ENCODE data around the gene SFXN1. TPM values are rescaled to one million over a fixed set of nuclear protein-coding genes. Genes with fewer than 3 reads are reported as not detected.

Gene SFXN1
- total RNA-seq, 1 experiment from 2014 or later = 88.3 TPM

DNA sequence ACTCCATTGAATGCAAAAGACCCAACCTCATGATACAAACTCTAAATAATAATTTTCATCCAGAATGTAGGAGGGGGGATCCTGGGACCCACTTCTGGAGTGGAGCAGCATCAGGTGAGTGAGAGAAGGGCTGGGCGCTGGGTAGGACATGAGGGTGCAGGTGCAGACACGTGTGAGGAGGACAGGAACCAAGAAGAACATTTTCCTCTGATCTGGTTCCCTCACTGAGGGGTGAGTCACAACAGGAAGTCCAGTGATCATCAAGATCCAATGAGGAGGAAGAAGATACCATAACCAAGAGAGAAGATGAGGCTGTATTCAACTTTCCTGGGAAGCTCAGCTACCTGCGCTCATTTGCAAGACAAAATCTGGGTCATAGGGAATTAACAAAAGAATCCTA is 57.4 kb downstream of the SFXN1 start:
- no peaks in the 10 kb centered on the region for H3K36me3 ChIP-seq (ENCODE audit: control insufficient read depth, insufficient read depth, low read length)
- in situ Hi-C loops (cut with HindIII; ENCODE audit: low pct_unique_long_range_greater_than_20kb, low sequenced_read_pairs) (no loop called here), intact Hi-C loops (cut with micrococcal nuclease; ENCODE audit: unreplicated experiment) (loop anchor here (2.0 kb wide), 1 partner anchor 183 kb away; no protein-coding TSS in a partner anchor)
- H3K4me3 ChIP-seq (ENCODE audit: low read depth in 2 of 2, low read length in 2 of 2) = no peak overlapping the region
- H3K4me1 ChIP-seq (ENCODE audit: control insufficient read depth, insufficient read depth, low read length) = no peaks in the 10 kb centered on the region
- no peak for DNase-seq (ENCODE audit: low read depth, low spot score)
- POLR2A ChIA-PET = no interaction called here
- no peaks in the 10 kb centered on the region for H3K9me3 ChIP-seq (ENCODE audit: control insufficient read depth, insufficient read depth, low read depth, low read length)
- no peak overlapping the region for H3K27ac ChIP-seq (ENCODE audit: low read length)
- no peak for ATAC-seq
- CTCF ChIA-PET = interaction anchor here (0.7 kb wide), 1 partner anchor 106 kb away, joined by 5 read pairs; no protein-coding TSS in a partner anchor
- no TSS peak for BruUV-seq (replicated peaks)
- no peaks in the 10 kb centered on the region for H3K27me3 ChIP-seq (ENCODE audit: control insufficient read depth, insufficient read depth, low read length)
- TF ChIP-seq POLR2AphosphoS5 (IDR thresholded peaks at IDR 0.05; ENCODE audit: low read depth, low read length) (no peak), REST (IDR thresholded peaks at IDR 0.05; ENCODE audit: insufficient read depth in 1 of 2, low read depth in 2 of 2, low read length in 1 of 2) (no peak), TCF7L2 (IDR thresholded peaks at IDR 0.05; ENCODE audit: low read depth, low read length) (no peak), SIN3A (IDR thresholded peaks at IDR 0.05; ENCODE audit: borderline replicate concordance, insufficient read depth, low read depth, low read length) (no peak)
- TF ChIP-seq, protein P1, sequence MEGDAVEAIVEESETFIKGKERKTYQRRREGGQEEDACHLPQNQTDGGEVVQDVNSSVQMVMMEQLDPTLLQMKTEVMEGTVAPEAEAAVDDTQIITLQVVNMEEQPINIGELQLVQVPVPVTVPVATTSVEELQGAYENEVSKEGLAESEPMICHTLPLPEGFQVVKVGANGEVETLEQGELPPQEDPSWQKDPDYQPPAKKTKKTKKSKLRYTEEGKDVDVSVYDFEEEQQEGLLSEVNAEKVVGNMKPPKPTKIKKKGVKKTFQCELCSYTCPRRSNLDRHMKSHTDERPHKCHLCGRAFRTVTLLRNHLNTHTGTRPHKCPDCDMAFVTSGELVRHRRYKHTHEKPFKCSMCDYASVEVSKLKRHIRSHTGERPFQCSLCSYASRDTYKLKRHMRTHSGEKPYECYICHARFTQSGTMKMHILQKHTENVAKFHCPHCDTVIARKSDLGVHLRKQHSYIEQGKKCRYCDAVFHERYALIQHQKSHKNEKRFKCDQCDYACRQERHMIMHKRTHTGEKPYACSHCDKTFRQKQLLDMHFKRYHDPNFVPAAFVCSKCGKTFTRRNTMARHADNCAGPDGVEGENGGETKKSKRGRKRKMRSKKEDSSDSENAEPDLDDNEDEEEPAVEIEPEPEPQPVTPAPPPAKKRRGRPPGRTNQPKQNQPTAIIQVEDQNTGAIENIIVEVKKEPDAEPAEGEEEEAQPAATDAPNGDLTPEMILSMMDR (IDR thresholded peaks at IDR 0.05) = no peak

DNA sequence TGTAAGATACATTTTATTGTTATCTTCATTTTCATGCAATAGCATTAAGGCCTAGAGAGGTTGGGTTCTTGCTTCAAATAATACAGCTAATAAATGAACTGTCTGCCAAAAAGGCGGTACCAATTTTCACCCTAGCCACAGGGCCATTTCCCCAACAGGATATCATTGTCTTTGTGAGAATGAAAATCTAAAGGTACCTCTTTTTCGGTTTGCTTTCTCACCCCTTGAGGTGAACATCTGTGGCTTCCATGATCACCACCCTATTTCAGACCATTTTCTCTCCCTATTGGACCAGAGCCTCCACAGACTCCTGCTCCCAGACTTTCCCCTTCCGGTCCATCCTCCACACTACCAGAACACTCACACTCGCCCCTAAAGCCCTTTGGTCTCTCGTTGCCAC is 60.2 kb downstream of the SFXN1 start:
- Histone ChIP-seq H3K4me1 (ENCODE audit: control insufficient read depth, insufficient read depth, low read length) (no peaks in the 10 kb centered on the region), H3K4me3 (ENCODE audit: low read depth in 2 of 2, low read length in 2 of 2) (no peak overlapping the region), H3K9me3 (ENCODE audit: control insufficient read depth, insufficient read depth, low read depth, low read length) (no peaks in the 10 kb centered on the region), H3K36me3 (ENCODE audit: control insufficient read depth, insufficient read depth, low read length) (no peaks in the 10 kb centered on the region), H3K27me3 (ENCODE audit: control insufficient read depth, insufficient read depth, low read length) (no peaks in the 10 kb centered on the region), H3K27ac (ENCODE audit: low read length) (no peak overlapping the region)
- ChIA-PET POLR2A (no interaction called here), CTCF (interaction anchor here (0.7 kb wide), 1 partner anchor 18 kb away, joined by 8 read pairs; no protein-coding TSS in a partner anchor)
- DNase-seq (ENCODE audit: low read depth, low spot score) = no peak
- TF ChIP-seq TCF7L2 (IDR thresholded peaks at IDR 0.05; ENCODE audit: low read depth, low read length) = no peak
- TF ChIP-seq SIN3A (IDR thresholded peaks at IDR 0.05; ENCODE audit: borderline replicate concordance, insufficient read depth, low read depth, low read length) = no peak
- no peak for TF ChIP-seq REST (IDR thresholded peaks at IDR 0.05; ENCODE audit: insufficient read depth in 1 of 2, low read depth in 2 of 2, low read length in 1 of 2)
- TF ChIP-seq, protein P1 (IDR thresholded peaks at IDR 0.05) = no peak
- TF ChIP-seq POLR2AphosphoS5 (IDR thresholded peaks at IDR 0.05; ENCODE audit: low read depth, low read length) = no peak
- in situ Hi-C loops (cut with HindIII; ENCODE audit: low pct_unique_long_range_greater_than_20kb, low sequenced_read_pairs) (no loop called here), intact Hi-C loops (cut with micrococcal nuclease; ENCODE audit: unreplicated experiment) (no loop called here)
- BruUV-seq (replicated peaks) = no TSS peak
- ATAC-seq = no peak
